Skeletal muscle satellite cell (primary cell): Measurements from ENCODE around the gene ATP1B3.
A peak's percentile ranks its signal among the peaks of the same experiment; 100 is the strongest.
"Not testable (repeated sequence)": the region's sequence is repeated elsewhere in the genome, so short reads cannot be mapped to it uniquely, and the experiment has no call there.

Experiments
- H3K27me3 ChIP-seq: 2 replicates; pipeline ENCODE4 v1.7.0; 2013; ENCODE audit warnings: low read length; ENCODE audit not compliant: control insufficient read depth, insufficient read depth
- H3K36me3 ChIP-seq: 2 replicates; pipeline ENCODE4 v1.7.0; 2013; ENCODE audit warnings: mild to moderate bottlenecking, control low read depth, low read length; ENCODE audit not compliant: insufficient read depth
- H3K4me1 ChIP-seq: 2 replicates; pipeline ENCODE4 v1.7.0; 2013; ENCODE audit warnings: low read length; ENCODE audit not compliant: control insufficient read depth, insufficient read depth
- H3K4me2 ChIP-seq: 2 replicates; pipeline ENCODE4 v1.7.0; 2013; ENCODE audit warnings: mild to moderate bottlenecking, low read length
- H3K4me3 ChIP-seq: 2 replicates; pipeline ENCODE4 v1.7.0; 2013; ENCODE audit warnings: low read length
- H3K9ac ChIP-seq: 2 replicates; pipeline ENCODE4 v1.7.0; 2013; ENCODE audit warnings: mild to moderate bottlenecking, low read depth, low read length, moderate library complexity
- H3K9me3 ChIP-seq: replicated peaks from 2 replicates; pipeline ENCODE4 v1.7.0; 2013; ENCODE audit warnings: mild to moderate bottlenecking, control low read depth, low read length

Gene ATP1B3

DNA sequence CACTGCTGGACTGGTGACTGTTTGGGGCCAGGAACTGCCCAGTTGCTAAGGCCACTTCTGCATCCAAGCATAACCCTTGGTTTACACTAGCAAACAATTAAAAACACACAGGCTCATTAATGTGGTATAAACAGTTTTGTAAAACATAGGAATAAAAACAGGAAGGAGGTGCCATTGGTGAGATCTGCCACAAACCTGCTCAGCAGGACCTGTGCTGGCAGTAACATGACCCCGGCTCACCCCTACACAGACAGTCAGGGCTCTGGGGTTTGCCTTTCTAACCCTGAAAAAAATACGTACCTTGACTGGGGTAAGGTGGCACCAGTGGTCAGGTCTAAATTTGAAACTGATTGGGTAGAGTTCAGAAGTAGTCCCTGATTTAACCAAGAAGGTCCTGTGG, 76.2 kb downstream of the ATP1B3 start:
- Histone ChIP-seq H3K9me3 (no peaks in the 10 kb centered on the region), H3K9ac (no peak overlapping the region)

GRCh38 chr3:141955175-141955574, 78.7 kb downstream of the ATP1B3 start:
- no peaks in the 10 kb centered on the region for H3K36me3 ChIP-seq
- no peak overlapping the region for H3K4me3 ChIP-seq
- H3K27me3 ChIP-seq, result no peaks in the 10 kb centered on the region
- H3K9me3 ChIP-seq, result no peaks in the 10 kb centered on the region
- H3K9ac ChIP-seq, result no peak overlapping the region
- H3K4me2 ChIP-seq, result peak overlapping the region; percentile 42
- H3K4me1 ChIP-seq, result peaks cover 18% of the 10 kb centered on the region

More for the DNA sequence above, 76.2 kb downstream of the ATP1B3 start:
- Histone ChIP-seq H3K4me3 (no peak overlapping the region), H3K36me3 (no peaks in the 10 kb centered on the region), H3K27me3 (no peaks in the 10 kb centered on the region), H3K4me1 (peaks cover 8% of the 10 kb centered on the region), H3K4me2 (no peak overlapping the region)

DNA sequence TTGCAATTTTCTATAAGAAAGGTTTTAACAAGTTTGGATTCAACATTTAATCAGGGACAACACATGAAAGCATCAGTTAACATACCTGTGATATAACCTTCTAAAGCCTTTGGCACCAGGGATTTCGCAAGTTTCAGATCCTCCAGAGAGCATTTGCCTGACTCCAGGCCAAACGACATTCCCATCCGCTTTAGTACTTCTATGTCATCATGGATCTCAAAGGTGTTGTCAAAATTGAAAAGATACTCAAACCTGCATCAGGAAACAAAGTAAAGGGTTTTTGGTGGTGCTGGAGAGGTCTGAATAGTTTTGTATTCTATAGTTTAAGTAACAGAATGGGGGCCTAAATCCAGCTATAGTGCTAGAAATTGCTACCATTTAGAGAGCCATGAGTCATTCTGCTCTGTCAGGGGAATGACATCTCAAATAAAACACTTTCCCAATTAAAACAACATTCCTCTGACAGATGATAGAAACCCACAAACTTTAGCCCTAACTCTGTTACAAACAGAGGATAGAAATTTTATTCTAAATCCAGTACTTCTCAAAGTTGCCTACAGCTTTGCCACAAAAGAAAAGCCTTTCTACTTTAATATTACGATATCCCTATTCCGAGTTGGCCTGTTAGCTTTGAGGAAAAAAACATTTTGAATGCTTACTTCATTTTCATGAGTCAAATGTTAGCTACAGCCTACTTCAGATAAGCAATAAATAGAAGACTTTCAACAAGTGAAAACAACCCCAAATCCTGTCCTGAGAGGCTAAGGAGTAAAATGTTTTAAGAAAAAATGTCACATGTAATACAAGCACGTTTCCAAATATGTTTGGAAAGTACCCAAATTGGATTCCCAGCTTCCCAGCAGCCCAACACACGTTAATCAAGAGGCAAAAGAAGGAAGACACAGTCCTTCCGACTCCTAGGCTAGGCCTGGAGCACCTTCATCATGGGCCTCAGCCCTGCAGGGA, 83.4 kb downstream of the ATP1B3 start:
- Histone ChIP-seq H3K4me3 (peak overlapping the region; percentile 10), H3K9me3 (no peaks in the 10 kb centered on the region), H3K36me3 (no peaks in the 10 kb centered on the region), H3K4me2 (peak overlapping the region; percentile 64), H3K27me3 (no peaks in the 10 kb centered on the region), H3K9ac (peak overlapping the region; percentile 54), H3K4me1 (peaks cover 25% of the 10 kb centered on the region)

DNA sequence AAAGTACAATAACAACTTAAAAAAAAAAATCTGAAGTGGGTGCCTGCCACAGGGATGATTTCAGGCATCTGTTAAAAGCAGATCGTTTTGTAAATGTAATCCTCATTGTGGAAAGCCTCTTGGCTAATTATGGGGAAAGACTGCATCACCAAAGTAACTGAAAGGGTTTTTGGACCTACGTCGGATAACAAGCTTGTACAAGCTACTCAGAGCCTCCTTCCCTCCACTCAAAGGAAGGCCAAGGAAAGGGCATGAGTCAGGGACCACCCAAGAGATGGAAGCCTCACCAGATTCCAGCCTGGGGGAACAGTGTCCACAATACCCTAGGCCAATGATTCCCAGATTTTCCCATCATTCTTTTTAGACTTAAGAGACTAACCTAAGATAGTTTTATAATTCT, 84.3 kb downstream of the ATP1B3 start:
- no peaks in the 10 kb centered on the region for H3K27me3 ChIP-seq
- peak overlapping the region; percentile 64 for H3K4me2 ChIP-seq
- H3K4me1 ChIP-seq, result peaks cover 19% of the 10 kb centered on the region
- H3K36me3 ChIP-seq, result no peaks in the 10 kb centered on the region
- H3K4me3 ChIP-seq, result no peak overlapping the region
- H3K9me3 ChIP-seq, result no peaks in the 10 kb centered on the region
- H3K9ac ChIP-seq, result peak overlapping the region; percentile 54

DNA sequence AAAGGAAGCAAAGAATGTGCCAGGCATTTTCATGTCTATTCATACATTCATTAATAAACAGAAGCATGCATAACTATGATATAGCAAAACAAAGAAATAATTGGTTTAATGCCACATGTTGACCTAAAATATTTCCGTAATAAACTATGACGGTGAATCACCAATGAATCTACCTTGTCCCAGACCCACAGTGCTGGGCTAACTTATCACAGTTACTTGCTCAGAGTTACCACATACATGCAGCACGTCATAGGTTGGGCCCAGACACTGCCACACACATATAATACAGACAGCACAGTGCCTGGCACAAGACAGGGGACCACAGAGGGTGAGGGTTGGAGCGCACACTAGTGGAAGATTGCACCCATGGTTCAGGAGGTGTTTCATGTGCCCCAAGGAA, 86.9 kb downstream of the ATP1B3 start:
- Histone ChIP-seq H3K4me1 (peaks cover 19% of the 10 kb centered on the region), H3K27me3 (no peaks in the 10 kb centered on the region), H3K36me3 (no peaks in the 10 kb centered on the region), H3K9ac (no peak overlapping the region), H3K4me2 (no peak overlapping the region), H3K9me3 (no peaks in the 10 kb centered on the region), H3K4me3 (no peak overlapping the region)

DNA sequence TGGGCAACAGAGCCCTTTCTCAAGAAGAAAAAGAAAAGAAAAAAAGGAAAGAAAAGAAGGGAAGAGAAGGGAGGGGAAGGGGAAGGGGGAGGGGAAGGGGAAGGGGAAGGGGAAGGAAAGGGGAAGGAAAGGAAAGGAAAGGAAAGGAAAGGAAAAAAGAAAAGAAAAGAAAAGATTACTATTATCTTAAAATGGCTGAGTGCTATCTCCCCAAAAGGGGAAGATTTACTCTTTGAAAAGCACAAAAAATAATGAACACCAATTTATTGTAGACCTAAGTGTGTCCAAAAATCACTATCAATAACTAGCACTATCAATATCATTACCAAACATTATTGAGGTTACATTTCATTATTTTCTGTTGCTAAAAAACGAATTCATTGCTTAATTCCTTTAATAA, 89.0 kb downstream of the ATP1B3 start:
- Histone ChIP-seq H3K4me3 (no peak overlapping the region), H3K4me1 (peaks cover 6% of the 10 kb centered on the region), H3K4me2 (no peak overlapping the region), H3K9me3 (no peaks in the 10 kb centered on the region), H3K36me3 (no peaks in the 10 kb centered on the region), H3K9ac (no peak overlapping the region), H3K27me3 (no peaks in the 10 kb centered on the region)

DNA sequence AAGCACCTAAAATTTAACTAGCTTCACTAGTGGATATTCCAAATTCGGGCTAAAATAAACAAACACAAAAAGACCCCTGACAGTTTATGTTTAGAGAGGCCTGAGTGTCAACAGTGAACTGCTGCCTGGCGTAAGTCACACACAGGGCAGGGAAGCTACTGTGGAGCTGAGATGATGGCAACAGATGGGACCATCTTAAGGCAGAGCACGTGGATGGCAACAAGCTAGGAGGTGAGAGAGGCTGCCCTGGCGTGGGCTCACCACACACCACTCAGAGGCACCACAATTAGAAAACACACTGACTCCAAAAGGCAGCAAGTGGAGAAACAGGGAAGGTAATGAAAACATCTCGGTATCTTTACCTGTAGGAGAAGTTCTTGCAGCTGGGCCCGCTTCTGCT, 93.3 kb downstream of the ATP1B3 start:
- Histone ChIP-seq H3K36me3 (no peaks in the 10 kb centered on the region), H3K9ac (no peak overlapping the region), H3K4me1 (no peaks in the 10 kb centered on the region), H3K9me3 (no peaks in the 10 kb centered on the region), H3K27me3 (no peaks in the 10 kb centered on the region), H3K4me3 (no peak overlapping the region), H3K4me2 (no peak overlapping the region)

DNA sequence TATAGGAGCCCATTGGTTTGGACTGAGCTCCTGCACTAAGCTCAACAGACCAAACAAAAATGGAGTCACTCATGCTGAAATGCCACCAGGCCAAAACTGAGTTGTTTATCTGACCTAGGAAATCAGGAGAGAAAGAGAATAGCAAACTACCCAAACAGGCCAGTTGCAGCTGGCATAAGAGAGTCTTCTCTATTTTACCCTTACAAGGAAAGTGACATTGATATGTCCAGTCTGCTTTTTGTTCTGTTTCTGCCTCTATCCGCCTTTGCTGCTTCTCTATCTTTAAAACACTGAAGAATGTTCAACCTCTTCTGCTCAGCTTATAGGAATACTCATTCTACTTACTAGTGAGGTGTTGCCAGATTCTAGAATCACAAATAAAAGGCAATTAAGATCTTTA, 95.1 kb downstream of the ATP1B3 start:
- Histone ChIP-seq H3K4me1 (no peaks in the 10 kb centered on the region), H3K36me3 (no peaks in the 10 kb centered on the region), H3K4me3 (no peak overlapping the region), H3K9ac (no peak overlapping the region), H3K4me2 (no peak overlapping the region), H3K27me3 (no peaks in the 10 kb centered on the region), H3K9me3 (no peaks in the 10 kb centered on the region)

DNA sequence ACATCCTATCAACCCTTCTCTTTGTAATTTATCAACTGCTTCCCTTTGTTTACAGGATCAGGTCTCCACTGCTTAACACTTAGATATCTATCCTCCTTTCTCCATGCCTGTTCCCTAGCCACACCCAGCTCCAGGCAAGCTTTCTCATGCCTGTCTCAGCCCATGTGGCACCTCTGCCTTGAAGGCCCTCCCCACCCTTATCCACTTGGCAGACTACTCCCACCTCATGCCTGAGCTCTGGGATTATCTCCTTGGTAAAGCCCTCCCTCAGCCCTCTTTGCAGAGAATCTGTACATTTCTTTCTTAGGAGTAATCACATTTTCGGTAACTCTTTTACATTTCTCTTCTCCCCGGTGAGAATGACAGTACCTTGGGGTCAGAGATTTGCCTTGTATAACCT, 96.0 kb downstream of the ATP1B3 start:
- Histone ChIP-seq H3K9me3 (no peaks in the 10 kb centered on the region), H3K4me1 (no peaks in the 10 kb centered on the region), H3K36me3 (no peaks in the 10 kb centered on the region), H3K4me2 (no peak overlapping the region), H3K4me3 (no peak overlapping the region), H3K27me3 (no peaks in the 10 kb centered on the region), H3K9ac (no peak overlapping the region)

DNA sequence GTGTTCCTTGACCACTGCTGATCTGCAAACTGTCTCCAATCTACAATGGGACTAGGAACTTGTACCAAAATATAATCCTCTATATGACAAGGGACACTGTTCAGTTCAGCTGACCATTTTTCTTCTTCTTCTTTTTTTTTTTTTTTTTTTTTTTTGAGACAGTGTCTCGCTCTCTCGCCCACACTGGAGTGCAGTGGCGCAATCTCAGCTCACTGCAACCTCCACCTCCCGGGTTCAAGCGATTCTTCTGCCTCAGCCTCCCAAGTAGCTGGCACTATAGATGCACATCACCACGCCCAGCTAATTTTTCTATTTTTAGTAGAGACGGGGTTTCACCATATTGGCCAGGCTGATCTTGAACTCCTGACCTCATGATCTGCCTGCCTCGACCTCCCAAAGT, 98.3 kb downstream of the ATP1B3 start:
- H3K9me3 ChIP-seq, H3K27me3 ChIP-seq, H3K9ac ChIP-seq, H3K4me2 ChIP-seq, H3K4me3 ChIP-seq, H3K4me1 ChIP-seq, H3K36me3 ChIP-seq: not testable (repeated sequence)
